HepG2 (cell line): ENCODE results near the gene SDF2. TPM values are rescaled to one million over a fixed set of nuclear protein-coding genes. Genes with fewer than 3 reads are reported as not detected.

Experiments
- CEBPB ChIP-seq: IDR thresholded peaks from 2 replicates; pipeline ENCODE4 v1.6.1; 2011; ENCODE audit warnings: low read depth, low read length, improper control_type of control experiment, borderline replicate concordance
- GLMP ChIP-seq: sonication (generic); formaldehyde crosslinking; IDR thresholded peaks from 2 replicates; pipeline ENCODE4 v1.9.0; 2021; ENCODE audit warnings: missing genetic modification reagents, mild to moderate bottlenecking, borderline replicate concordance
- HDAC2 ChIP-seq: sonication (generic); formaldehyde crosslinking; IDR thresholded peaks from 2 replicates; pipeline ENCODE4 v1.4.0; 2020; ENCODE audit warnings: missing genetic modification reagents
- HNF4G ChIP-seq, 2 experiments: sonication (generic) in 1 of 2; formaldehyde crosslinking in 1 of 2; IDR thresholded peaks; 2 replicates each; pipeline versions ENCODE4 v1.4.0 to v1.6.1; 2011 to 2020; ENCODE audit warnings: borderline replicate concordance in 2 of 2, low read depth in 2 of 2, mild to moderate bottlenecking in 2 of 2, low read length in 1 of 2, missing genetic modification reagents in 1 of 2, moderate library complexity in 1 of 2
- HOXA5 ChIP-seq: sonication (generic); formaldehyde crosslinking; IDR thresholded peaks from 2 replicates; pipeline ENCODE4 v1.4.0; 2020; ENCODE audit warnings: missing genetic modification reagents
- MYNN ChIP-seq: sonication (generic); formaldehyde crosslinking; IDR thresholded peaks from 2 replicates; pipeline ENCODE4 v1.4.0; 2020; ENCODE audit warnings: mild to moderate bottlenecking, low read depth, missing genetic modification reagents
- SIX1 ChIP-seq: sonication (generic); formaldehyde crosslinking; IDR thresholded peaks from 2 replicates; pipeline ENCODE4 v1.4.0; 2020; ENCODE audit warnings: missing genetic modification reagents, borderline replicate concordance
- SKIL ChIP-seq: sonication (generic); formaldehyde crosslinking; IDR thresholded peaks from 2 replicates; pipeline ENCODE4 v1.8.0; 2022; ENCODE audit warnings: missing genetic modification reagents, mild to moderate bottlenecking, moderate library complexity, borderline replicate concordance
- SMARCE1 ChIP-seq: fragments of 450-650 bp; IDR thresholded peaks from 2 replicates; pipeline ENCODE4 v1.6.1; 2017; ENCODE audit warnings: borderline replicate concordance
- TARDBP ChIP-seq: sonication (generic); formaldehyde crosslinking; IDR thresholded peaks from 2 replicates; pipeline ENCODE4 v1.8.0; 2022; ENCODE audit warnings: mild to moderate bottlenecking, missing genetic modification reagents
- ZNF136 ChIP-seq: sonication (generic); formaldehyde crosslinking; IDR thresholded peaks from 2 replicates; pipeline ENCODE4 v1.8.1; 2022; ENCODE audit warnings: low read depth, mild to moderate bottlenecking, moderate library complexity, missing genetic modification reagents
- ZNF558 ChIP-seq: sonication (generic); formaldehyde crosslinking; IDR thresholded peaks from 2 replicates; pipeline ENCODE4 v1.9.0; 2022; ENCODE audit warnings: mild to moderate bottlenecking, missing genetic modification reagents, borderline replicate concordance
- ZNF570 ChIP-seq: sonication (generic); formaldehyde crosslinking; IDR thresholded peaks from 2 replicates; pipeline ENCODE4 v1.4.0; 2020; ENCODE audit warnings: mild to moderate bottlenecking, missing genetic modification reagents, borderline replicate concordance
- ZNF598 ChIP-seq: sonication (generic); formaldehyde crosslinking; IDR thresholded peaks from 2 replicates; pipeline ENCODE4 v1.5.1; 2020; ENCODE audit warnings: mild to moderate bottlenecking, missing genetic modification reagents, borderline replicate concordance
- ZNF7 ChIP-seq: IDR thresholded peaks from 2 replicates; pipeline ENCODE4 v1.6.1; 2016; ENCODE audit warnings: missing biosample characterization, missing genetic modification reagents
- ZNF766 ChIP-seq: sonication (generic); formaldehyde crosslinking; IDR thresholded peaks from 2 replicates; pipeline ENCODE4 v1.5.0; 2020; ENCODE audit warnings: missing genetic modification reagents, borderline replicate concordance
- ZNF883 ChIP-seq: sonication (generic); formaldehyde crosslinking; IDR thresholded peaks from 2 replicates; pipeline ENCODE4 v1.5.1; 2020; ENCODE audit warnings: mild to moderate bottlenecking, missing genetic modification reagents; ENCODE audit errors: not compliant biosample characterization
- polyA plus RNA-seq, 8 experiments: library from polyadenylated mRNA; depleted of rRNA in 3 of 8; stranded (reverse) in 7 of 8; unstranded in 1 of 8; fragments of >200 nt; fragmentation: Illumina TruSeq in 4 of 8; extraction: Trizol in 4 of 8; gene quantifications; 2 replicates each; pipeline versions ENCODE4 v1.2.1 to v1.2.3, GENCODE V29; 2011 to 2016; ENCODE audit warnings: low read depth in 4 of 8, missing spikeins in 1 of 8, mixed read lengths in 1 of 8; ENCODE audit not compliant: insufficient read depth in 1 of 8
- total RNA-seq, 5 experiments: library from RNA; depleted of rRNA; stranded (reverse); fragments of >200 nt; fragmentation: Illumina TruSeq; extraction: Trizol; gene quantifications; 2 replicates each; pipeline ENCODE4 v1.2.3, GENCODE V29; 2016; ENCODE audit warnings: low read depth in 1 of 5
- TF ChIP-seq, protein P1 (sequence below): sonication (generic); formaldehyde crosslinking; IDR thresholded peaks from 2 replicates; pipeline ENCODE4 v1.9.0; 2021; ENCODE audit warnings: missing genetic modification reagents, borderline replicate concordance
- TF ChIP-seq, protein P2 (sequence below): sonication (generic); formaldehyde crosslinking; IDR thresholded peaks from 2 replicates; pipeline ENCODE4 v1.8.1; 2023; ENCODE audit warnings: mild to moderate bottlenecking, inconsistent platforms, moderate library complexity, missing genetic modification reagents, borderline replicate concordance

The SDF2 gene
- total and polyA plus RNA-seq, 2 of the 13 experiments (the other 11 are each of a cell fraction or from before 2014, with no cell fraction given), result 58.2 to 58.4 TPM

DNA sequence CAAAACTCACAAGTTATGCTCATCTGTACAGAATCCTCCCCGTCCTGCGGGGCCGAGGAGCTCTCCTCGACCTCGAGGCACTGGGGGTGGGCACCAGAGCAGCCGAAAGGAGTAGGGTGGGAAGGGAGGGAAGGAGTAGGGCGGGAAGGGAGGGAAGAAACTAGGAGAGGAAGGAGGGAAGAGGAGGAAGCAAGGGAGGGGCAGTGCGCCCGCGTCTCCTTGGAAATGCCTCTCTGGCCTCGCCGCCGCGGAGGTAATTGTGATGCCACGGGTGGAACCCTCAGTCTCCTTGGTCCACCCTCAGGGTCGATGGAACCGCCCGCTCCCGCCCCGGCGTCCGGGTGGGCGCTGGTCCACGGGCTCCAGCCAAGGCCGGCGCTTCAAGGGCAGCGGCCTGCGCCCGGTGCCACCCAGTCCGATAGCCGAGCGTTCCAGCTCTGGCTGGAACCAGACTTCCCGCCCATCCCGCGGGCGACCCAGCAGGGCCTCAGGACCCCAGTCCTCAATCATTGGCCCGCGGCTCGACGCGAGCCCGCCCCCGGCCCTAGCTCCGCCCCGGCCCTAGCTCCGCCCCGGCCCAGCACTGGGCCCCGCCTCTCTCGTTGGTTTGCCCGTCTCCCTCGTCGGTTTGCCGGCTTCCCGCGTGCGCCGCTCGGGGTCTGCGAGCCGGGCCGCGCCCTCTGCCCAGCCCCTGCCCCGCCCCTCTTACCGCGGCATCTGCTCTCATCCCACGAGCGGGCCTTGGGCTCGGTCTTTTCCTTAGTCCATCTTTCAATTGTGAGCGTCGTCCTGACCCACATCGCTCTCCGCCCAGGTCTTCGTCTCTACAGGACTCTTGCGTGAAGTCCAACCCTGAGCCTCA lies 49.4 kb upstream of the SDF2 start (continued):
- TF ChIP-seq HNF4G (IDR thresholded peaks at IDR 0.05; ENCODE audit: borderline replicate concordance, low read depth, low read length), result peak; percentile 12; the same call in 1 of the 2 replicates
- TF ChIP-seq HNF4G (CRISPR knock-in tag; IDR thresholded peaks at IDR 0.05; ENCODE audit: borderline replicate concordance, low read depth), result no peak
- TF ChIP-seq, protein P1, sequence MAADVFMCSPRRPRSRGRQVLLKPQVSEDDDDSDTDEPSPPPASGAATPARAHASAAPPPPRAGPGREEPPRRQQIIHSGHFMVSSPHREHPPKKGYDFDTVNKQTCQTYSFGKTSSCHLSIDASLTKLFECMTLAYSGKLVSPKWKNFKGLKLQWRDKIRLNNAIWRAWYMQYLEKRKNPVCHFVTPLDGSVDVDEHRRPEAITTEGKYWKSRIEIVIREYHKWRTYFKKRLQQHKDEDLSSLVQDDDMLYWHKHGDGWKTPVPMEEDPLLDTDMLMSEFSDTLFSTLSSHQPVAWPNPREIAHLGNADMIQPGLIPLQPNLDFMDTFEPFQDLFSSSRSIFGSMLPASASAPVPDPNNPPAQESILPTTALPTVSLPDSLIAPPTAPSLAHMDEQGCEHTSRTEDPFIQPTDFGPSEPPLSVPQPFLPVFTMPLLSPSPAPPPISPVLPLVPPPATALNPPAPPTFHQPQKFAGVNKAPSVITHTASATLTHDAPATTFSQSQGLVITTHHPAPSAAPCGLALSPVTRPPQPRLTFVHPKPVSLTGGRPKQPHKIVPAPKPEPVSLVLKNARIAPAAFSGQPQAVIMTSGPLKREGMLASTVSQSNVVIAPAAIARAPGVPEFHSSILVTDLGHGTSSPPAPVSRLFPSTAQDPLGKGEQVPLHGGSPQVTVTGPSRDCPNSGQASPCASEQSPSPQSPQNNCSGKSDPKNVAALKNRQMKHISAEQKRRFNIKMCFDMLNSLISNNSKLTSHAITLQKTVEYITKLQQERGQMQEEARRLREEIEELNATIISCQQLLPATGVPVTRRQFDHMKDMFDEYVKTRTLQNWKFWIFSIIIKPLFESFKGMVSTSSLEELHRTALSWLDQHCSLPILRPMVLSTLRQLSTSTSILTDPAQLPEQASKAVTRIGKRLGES (CRISPR knock-in tag), result no peak
- TF ChIP-seq ZNF883 (CRISPR knock-in tag), result peak; percentile 81
- TF ChIP-seq HDAC2, result peak; percentile 57; the same call in 1 of the 2 replicates
- peak; percentile 25; the same call in 1 of the 2 replicates for TF ChIP-seq HOXA5 (CRISPR knock-in tag)
- TF ChIP-seq CEBPB, result no peak
- TF ChIP-seq ZNF7 (CRISPR knock-in tag), result no peak
- TF ChIP-seq ZNF558 (CRISPR knock-in tag), result peak; percentile 74; the same call in 1 of the 2 replicates
- no peak for TF ChIP-seq ZNF136 (CRISPR knock-in tag)
- TF ChIP-seq TARDBP, result peak; percentile 78
- TF ChIP-seq ZNF766 (CRISPR knock-in tag), result peak; percentile 72; the same call in 1 of the 2 replicates
- TF ChIP-seq MYNN (CRISPR knock-in tag), result no peak
- no peak for TF ChIP-seq SIX1 (CRISPR knock-in tag)
- peak; percentile 69; the same call in 1 of the 2 replicates for TF ChIP-seq ZNF598
- TF ChIP-seq ZNF570, result no peak
- no peak for TF ChIP-seq SMARCE1
- TF ChIP-seq SKIL (CRISPR knock-in tag), result no peak
- TF ChIP-seq, protein P2, sequence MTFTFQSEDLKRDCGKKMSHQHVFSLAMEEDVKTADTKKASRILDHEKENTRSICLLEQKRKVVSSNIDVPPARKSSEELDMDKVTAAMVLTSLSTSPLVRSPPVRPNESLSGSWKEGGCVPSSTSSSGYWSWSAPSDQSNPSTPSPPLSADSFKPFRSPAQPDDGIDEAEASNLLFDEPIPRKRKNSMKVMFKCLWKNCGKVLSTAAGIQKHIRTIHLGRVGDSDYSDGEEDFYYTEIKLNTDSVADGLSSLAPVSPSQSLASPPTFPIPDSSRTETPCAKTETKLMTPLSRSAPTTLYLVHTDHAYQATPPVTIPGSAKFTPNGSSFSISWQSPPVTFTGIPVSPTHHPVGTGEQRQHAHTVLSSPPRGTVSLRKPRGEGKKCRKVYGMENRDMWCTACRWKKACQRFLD (CRISPR knock-in tag), result no peak
- no peak for TF ChIP-seq GLMP (CRISPR knock-in tag)
